Measurements from ENCODE around the gene PARP3. TPM values are rescaled to one million over a fixed set of nuclear protein-coding genes. Genes with fewer than 3 reads are reported as not detected.
A peak's percentile ranks its signal among the peaks of the same experiment; 100 is the strongest.

Gene PARP3
- total RNA-seq, 1 donor, result 21.8 TPM

- DNase-seq (ENCODE audit: low read depth in 2 of 3, low spot score in 2 of 3), result no peak
Observed at GRCh38 chr3:51933471-51934138, 8.6 kb upstream of the PARP3 start.

- DNase-seq (ENCODE audit: low read depth in 2 of 3, low spot score in 2 of 3), result no peak
Observed at GRCh38 chr3:51934139-51934850, 7.9 kb upstream of the PARP3 start.

GRCh38 chr3:51934991-51935885, 6.9 kb upstream of the PARP3 start:
- no peak for DNase-seq (ENCODE audit: low read depth in 2 of 3, low spot score in 2 of 3)

GRCh38 chr3:51935886-51936755, 6.0 kb upstream of the PARP3 start:
- no peak for DNase-seq (ENCODE audit: low read depth in 2 of 3, low spot score in 2 of 3)

- no peak for DNase-seq (ENCODE audit: low read depth in 2 of 3, low spot score in 2 of 3)
Observed at GRCh38 chr3:51937014-51937413, 5.1 kb upstream of the PARP3 start.

GRCh38 chr3:51937611-51938450, 4.3 kb upstream of the PARP3 start:
- no peak for DNase-seq (ENCODE audit: low read depth in 2 of 3, low spot score in 2 of 3)

GRCh38 chr3:51938780-51939425, 3.3 kb upstream of the PARP3 start:
- DNase-seq (ENCODE audit: low read depth in 2 of 3, low spot score in 2 of 3), result no peak

- DNase-seq (ENCODE audit: low read depth in 2 of 3, low spot score in 2 of 3), result no peak
Observed at GRCh38 chr3:51940648-51941462, 1.3 kb upstream of the PARP3 start.

- no peak for DNase-seq (ENCODE audit: low read depth in 2 of 3, low spot score in 2 of 3)
Observed at GRCh38 chr3:51941463-51941797, 733 bp upstream of the PARP3 start.

GRCh38 chr3:51942603-51943450, 664 bp downstream of the PARP3 start:
- peak in 2 of 3 donors; percentile 42 to 65 for DNase-seq (ENCODE audit: low read depth in 2 of 3, low spot score in 2 of 3)

- no peak for DNase-seq (ENCODE audit: low read depth in 2 of 3, low spot score in 2 of 3)
Observed at GRCh38 chr3:51943451-51944391, 1.6 kb downstream of the PARP3 start.

GRCh38 chr3:51944451-51945021, 2.4 kb downstream of the PARP3 start:
- no peak for DNase-seq (ENCODE audit: low read depth in 2 of 3, low spot score in 2 of 3)

- DNase-seq (ENCODE audit: low read depth in 2 of 3, low spot score in 2 of 3), result no peak
Observed at GRCh38 chr3:51945031-51945840, 3.1 kb downstream of the PARP3 start.

- no peak for DNase-seq (ENCODE audit: low read depth in 2 of 3, low spot score in 2 of 3)
Observed at GRCh38 chr3:51945926-51946705, 4.0 kb downstream of the PARP3 start.

All from hematopoietic multipotent progenitor cell (in vitro differentiated cells).